ENCODE measurements around the gene YWHAQ.

DNA sequence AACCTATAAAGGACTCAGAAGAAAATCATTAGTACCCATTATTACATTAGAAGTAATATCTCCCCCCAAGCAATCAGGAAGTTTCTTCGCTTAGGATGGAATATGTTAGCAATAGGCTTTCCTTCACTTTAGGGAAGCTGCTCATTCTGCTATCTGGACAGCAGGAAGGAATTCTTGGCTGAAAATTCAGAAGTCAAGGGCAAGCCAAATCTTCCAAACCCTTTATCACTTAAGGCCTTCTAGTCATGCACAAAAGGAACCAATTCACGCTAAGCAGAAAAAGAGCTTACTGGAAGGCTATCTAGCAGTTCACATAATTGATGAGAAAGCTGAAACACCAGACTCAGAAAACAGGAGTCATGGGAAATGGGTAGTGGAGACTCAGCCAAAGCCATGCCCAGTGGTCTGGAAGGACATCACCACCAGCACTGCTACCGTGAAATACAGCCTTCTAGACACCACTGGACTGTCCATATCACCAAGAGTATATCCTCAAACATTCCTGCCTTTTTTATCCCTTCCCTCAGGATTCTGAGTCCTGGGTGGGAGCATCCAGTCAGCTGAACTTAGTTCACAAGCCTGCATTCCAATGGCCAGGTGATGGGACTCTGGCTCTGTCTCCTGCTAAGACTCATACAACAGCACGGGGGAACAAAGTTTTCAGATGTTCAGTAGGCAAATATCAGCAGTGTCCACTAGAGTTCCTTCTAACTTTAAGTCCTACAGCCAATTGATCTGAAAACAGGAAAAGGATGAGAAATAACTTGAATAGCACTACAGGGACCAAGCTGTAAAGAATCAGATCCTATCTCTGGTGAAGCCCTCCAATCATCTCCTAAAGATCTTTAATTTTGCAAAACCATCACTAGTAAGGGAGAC is 60.4 kb downstream of the YWHAQ start:
- TF ChIP-seq POLR2A (IDR thresholded peaks at IDR 0.05), result no peak
- TF ChIP-seq, protein P1, sequence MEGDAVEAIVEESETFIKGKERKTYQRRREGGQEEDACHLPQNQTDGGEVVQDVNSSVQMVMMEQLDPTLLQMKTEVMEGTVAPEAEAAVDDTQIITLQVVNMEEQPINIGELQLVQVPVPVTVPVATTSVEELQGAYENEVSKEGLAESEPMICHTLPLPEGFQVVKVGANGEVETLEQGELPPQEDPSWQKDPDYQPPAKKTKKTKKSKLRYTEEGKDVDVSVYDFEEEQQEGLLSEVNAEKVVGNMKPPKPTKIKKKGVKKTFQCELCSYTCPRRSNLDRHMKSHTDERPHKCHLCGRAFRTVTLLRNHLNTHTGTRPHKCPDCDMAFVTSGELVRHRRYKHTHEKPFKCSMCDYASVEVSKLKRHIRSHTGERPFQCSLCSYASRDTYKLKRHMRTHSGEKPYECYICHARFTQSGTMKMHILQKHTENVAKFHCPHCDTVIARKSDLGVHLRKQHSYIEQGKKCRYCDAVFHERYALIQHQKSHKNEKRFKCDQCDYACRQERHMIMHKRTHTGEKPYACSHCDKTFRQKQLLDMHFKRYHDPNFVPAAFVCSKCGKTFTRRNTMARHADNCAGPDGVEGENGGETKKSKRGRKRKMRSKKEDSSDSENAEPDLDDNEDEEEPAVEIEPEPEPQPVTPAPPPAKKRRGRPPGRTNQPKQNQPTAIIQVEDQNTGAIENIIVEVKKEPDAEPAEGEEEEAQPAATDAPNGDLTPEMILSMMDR (IDR thresholded peaks at IDR 0.05), result no peak
- TF ChIP-seq EP300 (IDR thresholded peaks at IDR 0.05), result no peak
